ENCODE results near the gene INTS6.
A peak's percentile ranks its signal among the peaks of the same experiment; 100 is the strongest.

The INTS6 gene, protein sequence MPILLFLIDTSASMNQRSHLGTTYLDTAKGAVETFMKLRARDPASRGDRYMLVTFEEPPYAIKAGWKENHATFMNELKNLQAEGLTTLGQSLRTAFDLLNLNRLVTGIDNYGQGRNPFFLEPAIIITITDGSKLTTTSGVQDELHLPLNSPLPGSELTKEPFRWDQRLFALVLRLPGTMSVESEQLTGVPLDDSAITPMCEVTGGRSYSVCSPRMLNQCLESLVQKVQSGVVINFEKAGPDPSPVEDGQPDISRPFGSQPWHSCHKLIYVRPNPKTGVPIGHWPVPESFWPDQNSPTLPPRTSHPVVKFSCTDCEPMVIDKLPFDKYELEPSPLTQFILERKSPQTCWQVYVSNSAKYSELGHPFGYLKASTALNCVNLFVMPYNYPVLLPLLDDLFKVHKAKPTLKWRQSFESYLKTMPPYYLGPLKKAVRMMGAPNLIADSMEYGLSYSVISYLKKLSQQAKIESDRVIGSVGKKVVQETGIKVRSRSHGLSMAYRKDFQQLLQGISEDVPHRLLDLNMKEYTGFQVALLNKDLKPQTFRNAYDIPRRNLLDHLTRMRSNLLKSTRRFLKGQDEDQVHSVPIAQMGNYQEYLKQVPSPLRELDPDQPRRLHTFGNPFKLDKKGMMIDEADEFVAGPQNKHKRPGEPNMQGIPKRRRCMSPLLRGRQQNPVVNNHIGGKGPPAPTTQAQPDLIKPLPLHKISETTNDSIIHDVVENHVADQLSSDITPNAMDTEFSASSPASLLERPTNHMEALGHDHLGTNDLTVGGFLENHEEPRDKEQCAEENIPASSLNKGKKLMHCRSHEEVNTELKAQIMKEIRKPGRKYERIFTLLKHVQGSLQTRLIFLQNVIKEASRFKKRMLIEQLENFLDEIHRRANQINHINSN

DNA sequence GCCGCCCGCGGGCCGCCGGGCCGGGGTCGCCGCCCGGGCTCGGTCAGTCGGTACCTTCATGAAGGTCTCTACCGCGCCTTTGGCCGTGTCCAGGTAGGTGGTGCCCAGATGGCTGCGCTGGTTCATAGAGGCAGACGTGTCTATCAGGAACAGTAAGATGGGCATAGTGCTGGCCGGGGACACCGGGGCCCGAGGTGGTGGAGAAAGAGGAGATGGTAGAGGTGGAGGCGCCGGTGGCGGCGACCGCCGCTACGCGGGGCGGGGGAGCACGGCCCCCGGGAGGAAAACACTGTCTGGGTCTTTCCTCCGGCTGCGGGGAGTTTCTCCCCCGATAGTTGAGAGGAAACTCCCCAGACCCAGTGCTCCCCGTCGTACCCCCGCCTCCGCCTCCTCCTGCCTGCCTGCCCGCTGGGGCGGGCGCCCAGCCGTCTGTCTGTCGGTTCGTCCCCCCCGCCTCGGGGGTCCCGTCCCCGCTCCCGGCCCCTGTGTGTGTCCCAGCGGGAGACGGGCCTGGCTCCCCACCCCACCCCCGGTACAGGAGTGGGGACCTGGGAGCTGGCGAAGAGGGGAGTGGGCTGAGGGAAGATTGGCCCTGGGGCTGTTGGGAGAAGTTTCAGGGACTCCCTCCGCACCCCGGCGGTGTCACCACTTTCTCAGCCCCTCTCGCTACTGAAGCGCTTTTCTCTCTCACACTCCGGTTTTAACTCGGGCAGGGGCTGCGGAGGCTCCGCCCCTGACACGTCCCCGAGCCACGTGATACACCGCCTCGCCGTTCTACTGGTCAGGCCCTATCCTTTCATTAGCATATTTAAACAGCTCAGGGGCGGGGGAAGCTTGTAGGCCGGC is at the start of gene INTS6:
INTS6 (minus strand) TSS at position 676 of the 846 bp plus-strand sequence; CDS start at position 165, 511 bp downstream.
- DNase-seq: peak; percentile 99

- DNase-seq: no peak
These were observed 49.4 kb upstream of the INTS6 start for GRCh38 chr13:51502153-51502651.

- DNase-seq: no peak
These were observed 48.8 kb upstream of the INTS6 start for GRCh38 chr13:51501592-51502152.

GRCh38 chr13:51501096-51501495 is 48.3 kb upstream of the INTS6 start:
- DNase-seq: no peak

DNA sequence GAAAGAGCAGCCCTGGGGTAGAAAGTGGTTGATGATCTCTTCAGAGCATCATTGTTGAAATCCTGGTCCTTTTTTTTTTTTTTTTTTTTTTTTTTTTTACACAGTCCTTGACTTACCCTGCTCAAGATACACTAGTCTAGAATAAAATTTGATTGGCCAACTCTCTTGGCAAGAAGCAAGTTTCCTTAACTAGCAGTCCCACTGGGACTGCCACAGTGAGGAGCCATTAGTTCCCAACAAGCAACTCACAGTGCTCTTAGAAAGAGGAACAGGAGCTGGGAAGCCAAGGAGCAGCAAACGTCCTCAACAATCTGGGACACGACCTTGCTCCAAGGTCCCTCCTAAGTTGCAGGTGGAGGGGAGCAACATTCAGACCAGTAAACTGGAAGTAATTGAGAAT is 47.9 kb upstream of the INTS6 start:
- DNase-seq: no peak

DNA sequence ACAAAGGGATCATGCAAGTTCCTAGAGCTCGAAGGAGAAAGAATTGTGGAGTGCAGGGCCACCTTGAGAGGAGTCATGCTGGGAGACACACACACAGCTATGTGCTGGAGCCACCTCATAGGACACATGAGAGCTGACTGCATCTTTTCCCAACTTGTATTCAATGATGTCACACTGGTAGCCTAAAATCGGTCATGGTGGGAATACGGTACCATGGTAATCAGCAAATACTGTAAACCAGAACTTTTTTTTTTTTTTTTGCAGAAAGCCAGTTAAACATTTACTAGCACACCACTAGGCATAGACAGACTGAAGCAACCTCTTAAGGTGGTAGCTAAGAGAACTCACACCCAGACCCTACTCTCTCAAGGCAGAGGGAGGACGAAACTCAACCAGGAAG is 47.0 kb upstream of the INTS6 start:
- DNase-seq: no peak

GRCh38 chr13:51495316-51495715 is 42.5 kb upstream of the INTS6 start:
- no peak for DNase-seq

- DNase-seq: no peak
These were observed 41.3 kb upstream of the INTS6 start for GRCh38 chr13:51494156-51494555.

- DNase-seq: no peak
These were observed 35.4 kb upstream of the INTS6 start for GRCh38 chr13:51488212-51488611.

DNA sequence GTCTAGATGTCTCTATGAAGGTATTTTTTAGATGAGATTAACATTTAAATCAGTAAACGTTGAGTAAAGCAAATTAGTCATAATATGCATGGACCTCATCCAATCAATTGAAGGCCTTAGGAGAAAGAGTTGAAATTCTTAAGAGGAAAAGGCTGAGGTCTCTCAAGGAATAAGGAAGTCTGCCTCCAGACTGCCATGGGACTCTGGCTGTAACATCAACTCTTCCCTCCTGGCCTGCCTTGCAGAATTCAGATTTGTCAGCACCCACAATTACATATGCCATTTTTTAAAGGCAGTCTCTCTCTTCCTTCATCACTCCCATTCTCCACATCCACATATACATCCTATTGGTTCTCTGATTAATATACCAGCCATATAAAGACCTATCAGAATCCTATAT is 28.8 kb upstream of the INTS6 start:
- no peak for DNase-seq

DNA sequence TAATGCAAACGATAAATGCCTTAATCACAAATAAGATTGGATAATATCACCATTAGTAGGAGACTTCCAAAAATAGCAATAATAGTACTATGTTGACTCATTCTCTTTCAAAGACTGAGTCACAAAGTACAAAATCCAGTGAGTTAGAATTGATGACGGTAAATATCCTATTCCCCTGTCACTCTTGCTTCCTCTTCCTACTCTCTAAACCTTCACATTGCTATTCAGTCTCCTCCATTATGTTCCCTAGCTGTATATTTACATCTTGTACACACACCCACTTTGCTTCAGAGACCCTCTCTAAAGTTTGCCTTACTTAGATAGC is 26.3 kb upstream of the INTS6 start:
- no peak for DNase-seq

- no peak for DNase-seq
These were observed 25.8 kb upstream of the INTS6 start for GRCh38 chr13:51478418-51479198.

GRCh38 chr13:51477653-51478324 is 25.0 kb upstream of the INTS6 start:
- no peak for DNase-seq

- DNase-seq: no peak
These were observed 24.3 kb upstream of the INTS6 start for GRCh38 chr13:51477149-51477548.

GRCh38 chr13:51475727-51476501 is 23.1 kb upstream of the INTS6 start:
- DNase-seq: no peak

DNA sequence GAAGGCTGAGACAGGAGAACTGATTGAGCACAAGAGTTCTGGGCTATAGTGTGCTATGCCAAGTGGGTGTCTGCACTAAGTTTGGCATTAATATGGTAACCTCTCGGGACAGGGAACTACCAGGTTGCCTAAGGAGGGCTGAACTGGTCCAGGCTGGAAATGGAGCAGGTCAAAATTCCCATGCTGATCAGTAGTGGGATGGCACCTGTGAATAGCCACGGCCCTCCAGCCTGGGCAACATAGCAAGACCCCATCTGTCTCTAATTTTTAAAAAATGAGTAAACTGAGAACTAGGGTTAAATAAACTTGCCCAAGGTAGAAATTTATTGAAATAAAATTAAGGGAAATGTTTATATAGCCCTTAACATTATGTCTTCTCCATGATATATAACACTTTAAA is 17.0 kb upstream of the INTS6 start:
- DNase-seq: no peak

DNA sequence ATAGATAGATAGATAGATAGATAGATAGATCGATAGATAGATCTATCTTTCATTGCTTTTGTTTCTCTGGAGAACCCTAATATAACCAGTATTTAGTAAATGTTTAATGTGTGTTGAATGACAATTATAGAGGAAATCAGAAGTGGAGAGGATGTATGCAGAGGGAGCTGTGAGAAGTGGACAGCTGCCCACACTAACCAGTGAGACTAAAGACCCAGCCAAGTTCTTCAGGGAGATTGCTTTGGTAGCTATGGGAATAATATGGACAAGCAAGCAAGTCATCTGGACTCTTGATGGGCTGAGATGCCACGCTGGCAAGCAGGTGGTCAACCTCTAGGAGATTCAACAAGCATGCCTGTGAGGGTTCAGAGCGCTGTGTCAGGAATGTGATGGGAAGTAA is 14.9 kb upstream of the INTS6 start:
- no peak for DNase-seq

GRCh38 chr13:51465124-51465523 is 12.3 kb upstream of the INTS6 start:
- DNase-seq: no peak

DNA sequence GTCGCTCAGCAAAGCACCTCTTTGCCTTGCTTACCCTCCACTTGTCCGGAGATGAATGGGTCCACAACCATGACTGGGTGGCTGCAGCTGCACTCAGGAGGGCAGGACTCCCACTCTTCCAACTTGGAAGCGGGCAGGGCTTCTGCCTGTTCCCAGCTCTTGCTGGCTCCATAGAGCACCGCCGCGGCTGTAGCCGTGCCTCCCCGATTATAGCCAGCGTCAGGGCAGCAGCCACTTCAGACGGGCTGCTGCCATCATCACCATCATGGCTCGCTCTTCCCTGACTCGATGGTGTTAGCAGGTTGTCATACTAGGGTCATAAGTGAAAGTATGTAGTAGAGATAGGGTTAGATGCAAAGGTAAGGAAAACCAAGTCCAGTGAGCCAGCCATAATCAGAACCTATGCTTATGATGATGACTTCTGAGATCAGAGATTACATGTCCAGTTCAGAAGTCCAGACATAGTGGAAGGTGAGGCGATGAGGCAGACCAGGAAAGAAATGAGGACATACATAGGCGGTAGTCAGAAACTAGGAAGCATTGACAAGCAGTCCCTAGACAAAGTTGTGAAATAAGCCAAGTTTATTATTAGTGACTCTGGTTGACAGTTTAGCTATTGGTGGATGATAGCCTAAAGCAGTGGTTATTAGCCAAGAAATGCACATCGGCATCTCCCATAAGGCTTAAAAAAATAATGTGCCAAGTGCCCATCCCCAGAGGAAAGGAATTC is 4.4 kb upstream of the INTS6 start:
- DNase-seq: no peak

DNA sequence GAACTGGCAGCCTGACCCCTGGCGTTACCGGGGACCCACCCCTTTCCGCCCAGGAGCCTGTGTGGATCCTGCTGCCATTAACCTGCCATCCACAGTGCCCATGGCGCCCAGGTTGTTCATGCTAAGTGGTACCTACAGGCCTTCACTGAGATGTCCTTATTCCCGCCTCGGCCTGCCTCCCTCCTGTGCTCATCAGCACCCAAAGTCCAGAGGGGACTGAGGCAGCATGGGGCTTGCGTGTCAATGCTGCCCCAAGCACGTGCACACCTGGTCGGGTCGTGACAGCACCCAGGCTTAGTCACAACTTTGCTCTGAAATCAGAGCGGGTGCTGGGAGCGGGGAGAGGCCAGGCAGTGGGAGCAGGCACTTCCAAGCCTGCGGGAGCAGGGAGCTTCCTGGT is 3.7 kb upstream of the INTS6 start:
- DNase-seq: no peak
